Hepatocyte (in vitro differentiated cells): ENCODE data around the gene ARHGAP6.

Source experiments
- CTCF ChIP-seq: fragments of 200-600 bp; sonication (generic); IDR thresholded peaks from 2 replicates; pipeline ENCODE4 v1.5.1; 2016; ENCODE audit warnings: antibody characterized with exemption, mild to moderate bottlenecking; ENCODE audit not compliant: poor library complexity
- EZH2 ChIP-seq: fragments of 200-600 bp; sonication (generic); IDR thresholded peaks from 2 replicates; pipeline ENCODE4 v1.6.1; 2016; ENCODE audit warnings: antibody characterized with exemption, mild to moderate bottlenecking, borderline replicate concordance
- EZH2phosphoT487 ChIP-seq: fragments of 200-600 bp; sonication (generic); IDR thresholded peaks from one replicate; pipeline ENCODE4 v1.6.1; 2018; ENCODE audit warnings: antibody characterized with exemption, mild to moderate bottlenecking, low read depth, moderate library complexity; ENCODE audit not compliant: unreplicated experiment, severe bottlenecking

DNA sequence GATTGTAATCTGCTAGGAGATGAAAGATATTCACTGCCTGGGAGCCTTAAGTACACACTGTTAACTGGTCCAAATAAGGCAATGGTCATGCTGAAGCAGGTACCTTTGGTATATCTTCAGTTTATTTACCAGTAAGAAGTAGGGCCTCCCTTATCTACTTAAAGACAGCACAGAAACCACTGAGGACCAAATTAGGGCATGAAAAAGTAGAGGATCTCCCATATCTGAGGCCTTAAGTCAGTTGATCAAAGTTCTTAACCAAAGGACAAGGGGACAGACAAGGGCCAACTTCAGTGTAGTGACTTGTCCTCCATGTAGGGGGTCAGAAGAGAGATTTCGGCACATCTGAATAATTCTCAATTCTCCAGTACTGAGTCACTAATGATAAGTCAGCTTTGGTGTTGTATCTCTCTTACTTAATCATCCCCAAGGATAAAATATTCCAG, 313.4 kb downstream of the ARHGAP6 start:
- TF ChIP-seq CTCF: no peak
- TF ChIP-seq EZH2phosphoT487: no peak
- no peak for TF ChIP-seq EZH2
